SK-N-SH (cell line): ENCODE data around the gene FAM184B. TPM values are rescaled to one million over a fixed set of nuclear protein-coding genes. Genes with fewer than 3 reads are reported as not detected.
"Not testable (repeated sequence)": the region's sequence is repeated elsewhere in the genome, so short reads cannot be mapped to it uniquely, and the experiment has no call there.

Experiments
- CTCF ChIA-PET: fragments of 300-600, 350-600 bp; formaldehyde crosslinking; extraction: SDS; loops from one replicate; lab custom pipeline; 2021; lab: Yijun Ruan, JAX
- POLR2A ChIA-PET: fragments of 350-600 bp; sonication (Branson Sonifier 250); formaldehyde crosslinking; extraction: SDS; loops from one replicate; lab custom pipeline; 2020; ENCODE audit warnings: antibody characterized with exemption, inconsistent platforms; lab: Yijun Ruan, JAX
- DNase-seq: peaks from one replicate; pipeline ENCODE4 v3.0.0; 2012
- H2AFZ ChIP-seq: fragments of 200-600 bp; sonication (generic); 2 replicates; pipeline ENCODE4 v1.8.1; 2016; ENCODE audit warnings: antibody characterized with exemption, mild to moderate bottlenecking, low read depth
- H3F3A ChIP-seq: fragments of 200-600 bp; sonication (generic); replicated peaks from 2 replicates; pipeline ENCODE3; 2016; ENCODE audit warnings: antibody characterized with exemption, mild to moderate bottlenecking; ENCODE audit not compliant: insufficient read depth
- H3K27ac ChIP-seq, 2 experiments: fragments of 200-500 bp in 1 of 2; fragments of 200-600 bp in 1 of 2; sonication (Bioruptor generic) in 1 of 2; sonication (generic), shearing (Covaris generic) in 1 of 2; 2 replicates each; pipeline versions ENCODE4 v1.5.1 to v1.6.1; 2014 to 2016; ENCODE audit warnings: low read depth in 2 of 2, inconsistent platforms in 1 of 2, low read length in 1 of 2, mild to moderate bottlenecking in 1 of 2, mixed read lengths in 1 of 2
- H3K27me3 ChIP-seq: fragments of 200-600 bp; sonication (generic), shearing (Covaris generic); 2 replicates; pipeline ENCODE4 v1.6.1; 2016; ENCODE audit warnings: mixed run types; ENCODE audit not compliant: insufficient read depth
- H3K36me3 ChIP-seq, 2 experiments: fragments of 200-500 bp in 1 of 2; fragments of 200-600 bp in 1 of 2; sonication (Bioruptor generic) in 1 of 2; sonication (generic) in 1 of 2; replicated peaks in 1 of 2; 2 replicates each; pipeline versions ENCODE3 to v1.5.1; 2014 to 2016; ENCODE audit warnings: low read length in 1 of 2, mild to moderate bottlenecking in 1 of 2; ENCODE audit not compliant: insufficient read depth in 2 of 2, control insufficient read depth in 1 of 2
- H3K4me1 ChIP-seq, 2 experiments: fragments of 200-500 bp in 1 of 2; fragments of 200-600 bp in 1 of 2; sonication (Bioruptor generic) in 1 of 2; sonication (generic), shearing (Covaris generic) in 1 of 2; 2 replicates each; pipeline versions ENCODE4 v1.5.1 to v1.6.1; 2014 to 2016; ENCODE audit warnings: low read depth in 1 of 2, low read length in 1 of 2, mixed run types in 1 of 2; ENCODE audit not compliant: insufficient read depth in 2 of 2, control insufficient read depth in 1 of 2
- H3K4me2 ChIP-seq: fragments of 200-600 bp; sonication (generic), shearing (Covaris generic); 2 replicates; pipeline ENCODE4 v1.6.1; 2017; ENCODE audit warnings: mixed run types
- H3K4me3 ChIP-seq, 2 experiments: fragments of 200-500 bp in 1 of 2; fragments of 200-600 bp in 1 of 2; sonication (Bioruptor generic) in 1 of 2; sonication (generic), shearing (Covaris generic) in 1 of 2; 2 replicates each; pipeline versions ENCODE4 v1.5.1 to v1.8.1; 2014 to 2016; ENCODE audit warnings: low read depth in 2 of 2, inconsistent platforms in 1 of 2, low read length in 1 of 2, mild to moderate bottlenecking in 1 of 2, mixed read lengths in 1 of 2, moderate library complexity in 1 of 2
- H3K79me2 ChIP-seq: fragments of 200-600 bp; sonication (generic); 2 replicates; pipeline ENCODE4 v1.8.1; 2017; ENCODE audit warnings: mild to moderate bottlenecking; ENCODE audit not compliant: insufficient read depth
- H3K9ac ChIP-seq: fragments of 200-600 bp; sonication (generic); 2 replicates; pipeline ENCODE4 v1.6.1; 2017; ENCODE audit warnings: mixed run types
- H3K9me2 ChIP-seq: fragments of 200-600 bp; sonication (generic); 2 replicates; pipeline ENCODE4 v1.6.1; 2017; ENCODE audit warnings: mixed run types
- H3K9me3 ChIP-seq: fragments of 200-600 bp; sonication (generic); 2 replicates; pipeline ENCODE4 v1.6.1; 2017; ENCODE audit warnings: mixed run types, mild to moderate bottlenecking, moderate library complexity
- H4K20me1 ChIP-seq: fragments of 200-600 bp; sonication (generic); 2 replicates; pipeline ENCODE4 v1.6.1; 2017; ENCODE audit warnings: mild to moderate bottlenecking, mixed run types; ENCODE audit not compliant: insufficient read depth
- MEF2A ChIP-seq: IDR thresholded peaks from 2 replicates; pipeline ENCODE4 v1.4.0; 2012; ENCODE audit warnings: low read depth, borderline replicate concordance
- MXI1 ChIP-seq: IDR thresholded peaks from 2 replicates; pipeline ENCODE4 v1.6.1; 2012; ENCODE audit warnings: mild to moderate bottlenecking, low read depth, low read length, improper control_type of control experiment
- REST ChIP-seq: IDR thresholded peaks from 2 replicates; pipeline ENCODE4 v1.6.1; 2012; ENCODE audit warnings: mild to moderate bottlenecking, low read depth, low read length, moderate library complexity
- SIN3A ChIP-seq: IDR thresholded peaks from 2 replicates; pipeline ENCODE4 v1.6.1; 2012; ENCODE audit warnings: low read depth, mild to moderate bottlenecking, low read length, moderate library complexity, borderline replicate concordance
- TAF1 ChIP-seq: IDR thresholded peaks from 2 replicates; pipeline ENCODE4 v1.6.1; 2012; ENCODE audit warnings: low read depth, mild to moderate bottlenecking, low read length, moderate library complexity, borderline replicate concordance
- ZBTB33 ChIP-seq: IDR thresholded peaks from 2 replicates; pipeline ENCODE4 v1.4.0; 2012; ENCODE audit warnings: low read depth, borderline replicate concordance
- WGBS: methylation state at CpG from one replicate; pipeline ENCODE4 v1.1.6; 2017; ENCODE audit warnings: low lambda C conversion rate; 5-methylcytosine and 5-hydroxymethylcytosine counted together
- polyA plus RNA-seq, 3 experiments: library from polyadenylated mRNA; depleted of rRNA; stranded (reverse); fragments of >200 nt; gene quantifications; 2 replicates each; pipeline ENCODE4 v1.2.3, GENCODE V29; 2012

FAM184B gene
- polyA plus RNA-seq, 1 of the 3 experiments (the other 2 are of a cell fraction): not detected

GRCh38 chr4:17684648-17685047 is 96.8 kb downstream of the FAM184B start:
- H3K9ac ChIP-seq, H3F3A ChIP-seq, H3K4me1 ChIP-seq, H3K27me3 ChIP-seq, H4K20me1 ChIP-seq, H3K27ac ChIP-seq, H3K9me3 ChIP-seq, H3K36me3 ChIP-seq, H3K4me2 ChIP-seq, H3K79me2 ChIP-seq, H2AFZ ChIP-seq, H3K9me2 ChIP-seq, DNase-seq, H3K4me3 ChIP-seq, POLR2A ChIA-PET, CTCF ChIA-PET: not testable (repeated sequence)
- 27% methylated on average over 4 of the region's 4 CpGs for WGBS

GRCh38 chr4:17682222-17682566 is 99.2 kb downstream of the FAM184B start:
- Histone ChIP-seq H3K9me2 (no peaks in the 10 kb centered on the region), H2AFZ (no peak overlapping the region), H3K9me3 (no peaks in the 10 kb centered on the region), H3K4me2 (no peak overlapping the region), H3F3A (no peaks in the 10 kb centered on the region), H3K36me3 (no peaks in the 10 kb centered on the region), H3K4me3 (no peak overlapping the region), H3K27ac (no peak overlapping the region), H3K4me1 (no peaks in the 10 kb centered on the region), H4K20me1 (no peaks in the 10 kb centered on the region), H3K9ac (no peak overlapping the region), H3K27me3 (no peaks in the 10 kb centered on the region), H3K79me2 (no peaks in the 10 kb centered on the region)
- DNase-seq: no peak
- 18% methylated on average over 2 of the region's 2 CpGs for WGBS
- TF ChIP-seq TAF1: no peak
- no peak for TF ChIP-seq REST
- no peak for TF ChIP-seq SIN3A
- TF ChIP-seq MXI1: no peak
- no peak for TF ChIP-seq ZBTB33
- no peak for TF ChIP-seq MEF2A
- CTCF ChIA-PET: interaction anchor here (1.4 kb wide), 1 partner anchor 12 kb away, joined by 3 read pairs; no protein-coding TSS in a partner anchor
- POLR2A ChIA-PET: no interaction called here
